ENCODE results near the gene SLIT1. TPM values are rescaled to one million over a fixed set of nuclear protein-coding genes. Genes with fewer than 3 reads are reported as not detected.

Gene SLIT1
- total RNA-seq, 1 donor from 2014 or later, result 0.23 TPM

DNA sequence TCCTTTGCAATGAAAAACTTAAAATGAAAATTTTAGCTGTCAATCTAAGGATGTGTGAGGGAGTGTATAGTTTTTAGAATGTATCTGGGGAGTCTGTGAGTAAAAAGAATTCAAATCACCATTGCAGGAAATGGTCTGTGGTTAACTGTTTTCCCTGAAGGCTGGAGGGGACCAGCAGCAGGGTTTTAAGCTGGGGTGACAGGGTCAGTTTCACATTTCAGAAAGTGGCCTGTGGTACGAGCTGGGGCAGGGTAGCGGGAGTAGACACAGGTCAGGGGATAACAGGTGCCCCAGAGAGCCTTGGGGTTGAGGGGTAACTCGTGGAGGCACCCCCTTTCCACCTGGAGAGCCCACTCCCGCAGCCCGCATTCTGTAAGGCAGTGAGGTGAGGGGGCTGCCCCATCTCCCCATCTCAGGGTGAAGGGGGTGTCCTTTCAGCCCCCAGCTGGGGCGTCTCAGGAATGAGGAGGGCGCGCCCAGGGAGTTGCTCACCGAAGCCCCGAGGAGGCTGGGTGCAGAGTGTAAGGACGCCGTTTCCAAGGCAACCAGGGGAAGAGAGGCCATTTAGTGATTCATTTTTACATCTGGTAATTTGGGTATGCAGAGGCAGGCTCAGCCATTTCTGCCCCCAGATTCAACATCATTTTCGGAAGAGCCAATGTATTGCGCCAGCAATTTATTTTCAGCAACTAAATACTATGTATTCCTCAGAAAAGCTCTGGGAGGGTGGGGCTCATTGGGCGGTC, 168.9 kb downstream of the SLIT1 start:
- Histone ChIP-seq H3K36me3 (no peaks in the 10 kb centered on the region), H3K27me3 (no peaks in the 10 kb centered on the region), H3K9me3 (no peaks in the 10 kb centered on the region), H3K27ac (no peak overlapping the region), H3K4me1 (peaks cover 4% of the 10 kb centered on the region), H3K4me3 (no peak overlapping the region)
- intact Hi-C loops (cut with DNase I), result no loop called here
- ATAC-seq, result no peak
- DNase-seq, result no peak
- TF ChIP-seq, protein P1, sequence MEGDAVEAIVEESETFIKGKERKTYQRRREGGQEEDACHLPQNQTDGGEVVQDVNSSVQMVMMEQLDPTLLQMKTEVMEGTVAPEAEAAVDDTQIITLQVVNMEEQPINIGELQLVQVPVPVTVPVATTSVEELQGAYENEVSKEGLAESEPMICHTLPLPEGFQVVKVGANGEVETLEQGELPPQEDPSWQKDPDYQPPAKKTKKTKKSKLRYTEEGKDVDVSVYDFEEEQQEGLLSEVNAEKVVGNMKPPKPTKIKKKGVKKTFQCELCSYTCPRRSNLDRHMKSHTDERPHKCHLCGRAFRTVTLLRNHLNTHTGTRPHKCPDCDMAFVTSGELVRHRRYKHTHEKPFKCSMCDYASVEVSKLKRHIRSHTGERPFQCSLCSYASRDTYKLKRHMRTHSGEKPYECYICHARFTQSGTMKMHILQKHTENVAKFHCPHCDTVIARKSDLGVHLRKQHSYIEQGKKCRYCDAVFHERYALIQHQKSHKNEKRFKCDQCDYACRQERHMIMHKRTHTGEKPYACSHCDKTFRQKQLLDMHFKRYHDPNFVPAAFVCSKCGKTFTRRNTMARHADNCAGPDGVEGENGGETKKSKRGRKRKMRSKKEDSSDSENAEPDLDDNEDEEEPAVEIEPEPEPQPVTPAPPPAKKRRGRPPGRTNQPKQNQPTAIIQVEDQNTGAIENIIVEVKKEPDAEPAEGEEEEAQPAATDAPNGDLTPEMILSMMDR (IDR thresholded peaks at IDR 0.05), result no peak

DNA sequence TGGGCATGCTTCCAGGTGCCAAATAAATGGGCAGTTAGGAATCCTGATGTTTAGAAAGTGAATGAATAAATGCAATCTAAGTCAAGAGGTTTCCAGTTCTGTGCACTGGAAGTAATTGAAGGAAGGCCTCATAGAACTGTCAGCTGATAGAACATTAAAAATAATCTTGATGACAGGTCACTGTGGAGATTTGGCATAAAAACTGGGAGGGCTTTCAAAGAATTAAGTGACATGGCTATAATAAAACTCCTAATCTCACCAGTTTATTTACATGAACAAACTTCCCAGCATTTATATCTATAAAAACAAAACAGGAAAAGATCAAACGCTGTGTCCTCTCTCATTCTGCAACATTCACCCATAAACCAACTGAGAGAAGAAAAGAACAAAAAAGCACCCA, 170.5 kb downstream of the SLIT1 start:
- DNase-seq (no peak), ATAC-seq (no peak)
- Histone ChIP-seq H3K4me1 (no peaks in the 10 kb centered on the region), H3K27ac (no peak overlapping the region), H3K27me3 (no peaks in the 10 kb centered on the region), H3K9me3 (no peaks in the 10 kb centered on the region), H3K36me3 (no peaks in the 10 kb centered on the region), H3K4me3 (no peak overlapping the region)
- intact Hi-C loops (cut with DNase I), result no loop called here
- TF ChIP-seq, protein P1 (IDR thresholded peaks at IDR 0.05), result no peak

DNA sequence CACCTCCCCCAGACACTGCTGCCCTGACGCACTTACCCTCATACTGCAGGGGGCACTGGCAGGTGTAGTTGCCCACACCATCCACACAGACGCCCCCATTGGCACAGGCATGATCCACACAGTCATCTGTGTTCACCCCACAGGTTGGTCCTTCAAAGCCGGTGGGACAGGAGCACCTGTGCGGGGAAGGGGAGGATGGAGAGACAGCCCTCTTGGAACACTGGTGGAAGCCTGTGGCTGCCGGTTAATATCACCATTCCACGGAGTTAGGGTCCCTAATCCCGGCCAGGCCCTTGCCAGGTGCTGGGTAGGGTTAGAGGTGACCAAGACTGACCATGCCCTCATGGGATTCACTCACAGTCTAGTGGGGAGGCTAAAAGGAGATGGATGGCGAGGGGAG, 171.8 kb downstream of the SLIT1 start:
- ATAC-seq (no peak), DNase-seq (no peak)
- Histone ChIP-seq H3K9me3 (no peaks in the 10 kb centered on the region), H3K4me1 (no peaks in the 10 kb centered on the region), H3K36me3 (no peaks in the 10 kb centered on the region), H3K27me3 (no peaks in the 10 kb centered on the region), H3K4me3 (no peak overlapping the region), H3K27ac (no peak overlapping the region)
- intact Hi-C loops (cut with DNase I), result no loop called here
- TF ChIP-seq, protein P1 (IDR thresholded peaks at IDR 0.05), result no peak

DNA sequence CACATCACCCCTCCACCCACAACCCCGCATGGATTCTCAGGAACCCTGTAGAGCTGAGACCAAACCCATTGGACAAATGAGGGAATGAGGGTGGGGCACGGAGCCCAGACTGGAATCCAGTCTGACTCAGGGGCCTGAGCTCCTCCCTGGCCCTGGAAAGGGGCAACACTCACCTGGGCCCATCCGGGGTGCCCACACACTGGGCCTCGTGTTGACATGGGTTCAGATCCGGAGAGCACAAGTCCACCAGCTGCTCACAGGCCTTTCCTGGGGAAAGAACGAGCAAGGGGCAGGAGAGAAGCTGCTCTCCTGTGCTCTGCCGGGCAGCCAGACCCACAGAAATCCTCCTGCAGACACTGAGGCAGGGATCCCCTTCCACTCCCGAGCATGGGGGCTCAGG, 172.2 kb downstream of the SLIT1 start:
- Histone ChIP-seq H3K27ac (no peak overlapping the region), H3K4me1 (no peaks in the 10 kb centered on the region), H3K27me3 (no peaks in the 10 kb centered on the region), H3K36me3 (no peaks in the 10 kb centered on the region), H3K4me3 (no peak overlapping the region), H3K9me3 (no peaks in the 10 kb centered on the region)
- TF ChIP-seq, protein P1 (IDR thresholded peaks at IDR 0.05), result no peak
- intact Hi-C loops (cut with DNase I), result no loop called here
- DNase-seq, result no peak
- no peak for ATAC-seq

DNA sequence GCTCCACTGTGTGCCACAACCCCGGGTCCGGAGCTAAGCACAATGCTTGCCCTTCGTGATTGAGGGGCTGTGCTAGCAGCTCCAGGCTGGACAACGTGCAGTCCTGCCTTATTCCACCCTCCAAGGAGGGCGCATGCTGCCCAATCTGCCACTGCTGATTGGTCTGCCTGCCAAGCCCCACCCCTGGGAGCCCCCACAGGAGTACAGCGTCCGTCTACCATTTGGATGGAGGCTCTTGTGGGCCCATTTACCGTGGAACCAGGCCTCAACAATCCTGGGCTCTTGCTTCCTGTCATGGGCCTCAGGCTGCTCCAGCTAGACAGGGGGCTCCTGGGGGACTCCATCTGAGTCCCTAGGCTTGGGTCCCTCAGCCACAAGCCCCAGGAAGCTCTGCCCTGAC, 173.3 kb downstream of the SLIT1 start:
- ATAC-seq (no peak), DNase-seq (no peak)
- H3K4me1 ChIP-seq, result no peaks in the 10 kb centered on the region
- H3K27ac ChIP-seq, result no peak overlapping the region
- H3K9me3 ChIP-seq, result peaks cover 5% of the 10 kb centered on the region
- H3K36me3 ChIP-seq, result no peaks in the 10 kb centered on the region
- H3K4me3 ChIP-seq, result no peak overlapping the region
- TF ChIP-seq, protein P1 (IDR thresholded peaks at IDR 0.05), result no peak
- H3K27me3 ChIP-seq, result no peaks in the 10 kb centered on the region
- intact Hi-C loops (cut with DNase I), result no loop called here

DNA sequence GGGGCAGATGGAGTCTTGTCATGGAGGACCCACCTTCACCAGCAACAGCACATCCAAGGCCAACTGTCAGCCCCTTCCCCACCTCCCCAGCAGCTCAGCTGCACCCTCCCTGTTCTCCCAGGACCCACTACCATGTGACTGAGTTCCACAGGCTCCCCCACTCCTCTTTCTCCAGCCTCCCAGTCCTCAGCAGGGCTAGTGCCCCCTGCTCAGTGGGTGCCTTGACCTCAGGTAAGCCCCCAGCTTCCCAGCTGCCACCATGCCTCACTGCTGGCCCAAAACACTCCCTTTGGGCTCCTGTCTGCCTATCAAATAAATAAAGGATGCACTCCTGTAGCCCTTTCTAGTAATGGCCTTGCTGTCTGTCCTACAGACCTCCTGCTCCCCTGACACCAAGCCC, 174.4 kb downstream of the SLIT1 start:
- ATAC-seq (no peak), DNase-seq (no peak)
- Histone ChIP-seq H3K36me3 (no peaks in the 10 kb centered on the region), H3K4me1 (no peaks in the 10 kb centered on the region), H3K4me3 (no peak overlapping the region), H3K27ac (no peak overlapping the region), H3K27me3 (no peaks in the 10 kb centered on the region), H3K9me3 (peaks cover 10% of the 10 kb centered on the region)
- TF ChIP-seq, protein P1 (IDR thresholded peaks at IDR 0.05), result no peak
- intact Hi-C loops (cut with DNase I), result no loop called here

All from upper lobe of right lung (tissue), 1 donor.